ENCODE measurements around the gene JMJD6.

- TF ChIP-seq CTCF (IDR thresholded peaks at IDR 0.05; ENCODE audit: low read length) (no peak), EZH2 (IDR thresholded peaks at IDR 0.05; ENCODE audit: borderline replicate concordance, low read length) (no peak)
Measured at GRCh38 chr17:76735586-76736348, 9.4 kb upstream of the JMJD6 start.
